Retinal pigment epithelial cell (primary cell): ENCODE results near the gene TBX15.

Experiments
- DNase-seq: peaks from one replicate; pipeline ENCODE4 v3.0.0-alpha.2; 2010; ENCODE audit warnings: low read depth
- H3K4me3 ChIP-seq: 2 replicates; pipeline ENCODE4 v1.5.1; 2011; ENCODE audit warnings: mild to moderate bottlenecking, low read length, control low read depth, moderate library complexity
- TF ChIP-seq, protein P1 (sequence below): conservative IDR thresholded peaks from 2 replicates; pipeline ENCODE4 v1.5.1; 2011; ENCODE audit warnings: low read depth, low read length, control low read depth, inconsistent platforms

Gene TBX15

DNA sequence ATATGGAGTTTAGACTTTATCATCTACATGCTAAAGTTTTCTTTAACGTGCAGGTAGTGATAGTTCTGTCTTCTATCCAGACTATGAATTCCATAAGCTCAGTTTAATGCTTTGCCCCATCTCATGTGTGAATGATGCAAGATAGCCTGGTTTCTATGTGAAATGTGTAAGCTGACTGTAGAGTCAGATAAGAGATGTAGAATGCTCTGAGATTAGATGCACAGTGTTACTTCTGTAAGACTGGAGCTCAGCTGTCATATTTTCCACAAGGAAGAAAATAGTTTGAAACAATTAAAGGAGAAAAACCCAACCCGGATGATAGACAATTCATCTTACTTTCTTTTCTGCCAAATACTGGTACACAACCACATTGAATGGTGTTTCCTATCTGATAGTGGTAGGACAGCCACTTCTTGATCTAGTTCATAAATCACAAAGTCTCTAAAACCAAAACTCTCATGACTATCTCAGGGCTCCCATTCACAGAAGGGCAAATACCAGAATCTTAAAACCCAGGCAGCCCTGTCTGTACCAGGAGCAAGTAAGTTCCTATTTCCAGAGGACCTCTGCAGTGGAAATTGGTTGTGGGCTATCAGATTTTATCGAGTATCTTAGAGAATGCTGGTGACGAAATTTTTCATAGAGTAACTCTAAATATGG is 50.6 kb downstream of the TBX15 start:
- DNase-seq = no peak
- TF ChIP-seq, protein P1, sequence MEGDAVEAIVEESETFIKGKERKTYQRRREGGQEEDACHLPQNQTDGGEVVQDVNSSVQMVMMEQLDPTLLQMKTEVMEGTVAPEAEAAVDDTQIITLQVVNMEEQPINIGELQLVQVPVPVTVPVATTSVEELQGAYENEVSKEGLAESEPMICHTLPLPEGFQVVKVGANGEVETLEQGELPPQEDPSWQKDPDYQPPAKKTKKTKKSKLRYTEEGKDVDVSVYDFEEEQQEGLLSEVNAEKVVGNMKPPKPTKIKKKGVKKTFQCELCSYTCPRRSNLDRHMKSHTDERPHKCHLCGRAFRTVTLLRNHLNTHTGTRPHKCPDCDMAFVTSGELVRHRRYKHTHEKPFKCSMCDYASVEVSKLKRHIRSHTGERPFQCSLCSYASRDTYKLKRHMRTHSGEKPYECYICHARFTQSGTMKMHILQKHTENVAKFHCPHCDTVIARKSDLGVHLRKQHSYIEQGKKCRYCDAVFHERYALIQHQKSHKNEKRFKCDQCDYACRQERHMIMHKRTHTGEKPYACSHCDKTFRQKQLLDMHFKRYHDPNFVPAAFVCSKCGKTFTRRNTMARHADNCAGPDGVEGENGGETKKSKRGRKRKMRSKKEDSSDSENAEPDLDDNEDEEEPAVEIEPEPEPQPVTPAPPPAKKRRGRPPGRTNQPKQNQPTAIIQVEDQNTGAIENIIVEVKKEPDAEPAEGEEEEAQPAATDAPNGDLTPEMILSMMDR = no peak
- H3K4me3 ChIP-seq = no peak overlapping the region

DNA sequence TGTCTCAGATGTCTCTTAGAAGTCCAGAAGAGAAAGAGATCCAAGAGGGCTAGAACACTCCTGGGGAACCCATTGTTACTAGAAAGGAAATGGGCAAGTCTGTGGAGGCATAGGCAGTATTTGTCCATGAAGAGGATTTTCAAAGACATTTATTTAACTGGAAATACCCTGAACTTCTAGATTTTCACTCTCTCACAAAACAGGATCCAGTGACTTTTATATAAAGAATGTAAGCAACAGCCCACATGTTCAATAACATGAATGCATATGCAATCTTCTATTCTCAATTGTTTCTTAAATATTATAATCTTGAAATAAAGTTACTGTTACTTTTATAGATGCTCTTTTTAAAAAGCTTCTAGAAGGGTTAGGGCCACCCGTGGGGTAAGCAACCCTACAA is 53.4 kb downstream of the TBX15 start:
- TF ChIP-seq, protein P1 = no peak
- no peak for DNase-seq
- H3K4me3 ChIP-seq = no peak overlapping the region

DNA sequence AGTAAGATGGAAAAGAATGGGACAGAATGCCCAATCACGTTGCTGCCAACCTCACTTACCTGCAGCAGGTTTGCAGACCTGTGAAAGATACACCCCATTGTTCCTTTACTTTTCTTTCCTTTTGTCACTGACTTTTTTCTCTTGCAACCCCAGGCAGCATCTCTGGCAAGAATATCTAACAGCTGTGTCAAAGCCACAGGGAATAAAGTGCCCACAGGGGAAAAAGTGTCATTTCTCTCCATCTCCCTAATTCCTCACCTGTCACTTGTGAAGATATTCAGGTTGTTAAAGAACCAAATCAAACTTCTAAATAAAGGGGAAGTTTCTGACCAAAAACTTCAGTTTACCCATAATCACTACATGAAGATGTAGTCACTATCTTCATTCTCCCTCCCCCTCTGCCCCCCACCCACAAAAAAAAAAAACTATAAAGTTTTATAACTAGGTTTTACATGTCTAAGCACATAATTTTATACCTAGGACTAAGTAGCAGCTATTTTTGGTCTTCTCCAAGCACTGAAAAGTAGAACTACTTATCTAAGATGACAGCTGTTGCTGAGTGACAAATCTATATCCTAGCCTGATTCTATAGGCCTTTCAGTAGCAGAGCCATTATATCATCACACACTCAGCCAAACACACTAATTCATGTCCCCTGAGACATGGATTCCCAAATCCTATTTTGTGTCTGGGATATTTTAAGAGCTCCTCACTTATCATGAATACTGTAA is 54.9 kb downstream of the TBX15 start:
- no peak overlapping the region for H3K4me3 ChIP-seq
- no peak for DNase-seq
- TF ChIP-seq, protein P1 = no peak

DNA sequence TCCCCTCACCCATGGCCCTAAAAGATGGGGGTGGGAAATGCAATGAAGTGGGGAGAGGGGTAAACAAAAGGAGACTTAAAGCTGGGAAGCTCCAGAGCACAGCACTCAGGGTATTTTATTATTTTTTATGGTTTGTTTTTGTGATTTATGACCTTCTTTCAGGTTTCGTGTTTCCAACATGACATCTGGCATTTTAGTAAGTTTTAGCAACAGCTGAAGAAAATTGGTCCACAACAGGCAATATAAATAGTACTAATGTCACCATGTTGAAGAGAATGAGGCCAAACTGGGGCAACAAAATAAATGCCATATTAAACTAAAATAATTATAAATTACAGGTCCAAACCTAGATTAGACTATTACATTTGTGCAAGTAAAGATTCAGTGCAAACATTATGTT is 56.3 kb downstream of the TBX15 start:
- TF ChIP-seq, protein P1 = no peak
- H3K4me3 ChIP-seq = no peak overlapping the region
- no peak for DNase-seq

DNA sequence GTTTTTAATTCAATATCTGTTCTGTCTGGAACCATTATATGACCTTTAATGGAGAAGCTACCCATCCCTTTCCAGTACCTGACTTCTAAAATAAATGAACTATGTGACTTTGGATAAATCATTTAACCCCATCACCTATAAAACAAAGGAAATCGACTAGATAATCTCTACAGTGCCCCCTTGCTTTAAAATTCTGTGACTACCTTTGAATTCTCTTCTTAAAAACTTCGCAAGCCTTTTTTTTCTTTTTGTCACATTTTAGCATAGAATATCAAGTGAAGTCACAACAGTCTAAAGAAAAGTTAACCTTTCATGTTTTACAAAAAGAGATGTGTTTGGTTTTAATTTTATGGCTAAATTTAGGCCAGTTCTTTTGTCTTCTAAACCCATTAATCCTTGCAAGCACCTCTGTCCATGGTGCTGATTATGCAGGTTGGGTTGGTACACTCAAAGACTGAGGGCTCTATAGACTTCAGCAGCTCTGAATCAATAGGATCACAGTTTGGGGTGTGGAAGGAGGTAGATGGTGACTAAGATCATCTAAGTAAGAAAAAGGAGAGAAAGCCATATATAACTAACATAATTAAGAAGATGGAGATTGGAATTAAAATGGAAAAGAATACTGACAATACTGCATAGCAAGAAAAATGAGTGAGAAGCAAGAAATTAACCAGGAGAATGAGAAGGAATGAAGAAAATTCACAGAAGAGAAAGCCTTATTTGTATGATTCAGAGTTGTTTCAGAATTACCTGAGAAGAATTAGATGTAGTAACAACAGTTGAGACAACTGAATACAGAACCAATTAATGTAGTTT is 59.2 kb downstream of the TBX15 start:
- no peak overlapping the region for H3K4me3 ChIP-seq
- no peak for DNase-seq
- TF ChIP-seq, protein P1 = no peak

DNA sequence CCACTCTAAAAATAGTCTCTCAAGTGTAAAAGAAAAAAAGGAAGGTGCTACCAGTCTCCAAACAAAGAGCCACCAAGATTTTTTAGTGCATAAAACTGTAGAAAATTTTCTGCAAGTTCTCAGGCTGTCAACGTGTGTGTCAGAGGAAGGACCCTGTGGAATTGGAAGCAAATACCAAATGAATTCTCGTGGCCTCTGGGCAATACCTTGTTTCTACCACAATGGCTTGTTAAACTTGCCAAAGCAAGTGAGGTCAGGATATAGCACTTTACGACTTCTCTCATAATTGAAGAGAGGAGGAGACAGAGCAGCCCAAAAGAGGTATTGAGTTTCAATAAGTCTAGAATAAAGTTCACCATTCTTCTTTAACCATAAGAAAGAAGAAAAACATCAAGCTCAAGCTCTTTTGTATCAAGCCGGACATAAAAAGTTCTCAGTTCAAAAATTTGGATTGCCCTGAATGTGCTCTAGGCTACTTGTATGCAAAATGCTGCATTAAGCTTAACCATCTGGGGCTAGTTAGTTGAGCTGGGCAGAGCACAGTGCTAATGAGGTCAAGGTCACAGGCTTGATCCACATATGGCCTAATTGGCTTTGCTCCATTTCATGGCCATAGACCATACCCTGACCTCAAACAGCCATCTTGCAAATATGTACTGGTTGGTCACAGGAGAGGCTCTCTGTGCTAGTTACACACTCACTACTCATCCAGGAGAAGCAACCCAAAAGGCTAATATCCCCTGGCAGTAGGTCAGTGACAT is 60.5 kb downstream of the TBX15 start:
- H3K4me3 ChIP-seq = no peak overlapping the region
- DNase-seq = no peak
- TF ChIP-seq, protein P1 = no peak
